Activated CD4-positive, alpha-beta T cell treated with anti-CD3 and anti-CD28 coated beads for 4 hours (primary cell): ENCODE results near the gene ATG7.

ENCODE experiments used
- DNase-seq, 2 donors: peaks; one replicate each; pipeline ENCODE4 v3.0.0-alpha.2; 2020

The ATG7 gene

GRCh38 chr3:11367143-11367693, 95.0 kb downstream of the ATG7 start:
- DNase-seq, result no peak

- no peak for DNase-seq
Observed at GRCh38 chr3:11370191-11370590, 98.0 kb downstream of the ATG7 start.

GRCh38 chr3:11370966-11371365, 98.8 kb downstream of the ATG7 start:
- DNase-seq, result no peak

GRCh38 chr3:11371747-11372146, 99.5 kb downstream of the ATG7 start:
- DNase-seq, result no peak

GRCh38 chr3:11373235-11373634, 101.0 kb downstream of the ATG7 start:
- no peak for DNase-seq

GRCh38 chr3:11373654-11374053, 101.5 kb downstream of the ATG7 start:
- DNase-seq, result no peak

- DNase-seq, result no peak
Observed at GRCh38 chr3:11375333-11376088, 103.3 kb downstream of the ATG7 start.

GRCh38 chr3:11377719-11378118, 105.5 kb downstream of the ATG7 start:
- DNase-seq, result no peak

GRCh38 chr3:11379238-11379823, 107.1 kb downstream of the ATG7 start:
- peak in 1 of 2 donors; percentile 18 for DNase-seq

GRCh38 chr3:11379824-11380701, 107.9 kb downstream of the ATG7 start:
- no peak for DNase-seq

GRCh38 chr3:11381141-11381540, 108.9 kb downstream of the ATG7 start:
- DNase-seq, result no peak

GRCh38 chr3:11381563-11381962, 109.4 kb downstream of the ATG7 start:
- DNase-seq, result no peak

- DNase-seq, result no peak
Observed at GRCh38 chr3:11382146-11382745, 110.0 kb downstream of the ATG7 start.

- DNase-seq, result no peak
Observed at GRCh38 chr3:11384074-11384473, 111.9 kb downstream of the ATG7 start.

- DNase-seq, result no peak
Observed at GRCh38 chr3:11385326-11385725, 113.1 kb downstream of the ATG7 start.

- DNase-seq, result no peak
Observed at GRCh38 chr3:11385891-11386290, 113.7 kb downstream of the ATG7 start.

- no peak for DNase-seq
Observed at GRCh38 chr3:11386465-11387113, 114.4 kb downstream of the ATG7 start.

- DNase-seq, result no peak
Observed at GRCh38 chr3:11389386-11390268, 117.4 kb downstream of the ATG7 start.

- no peak for DNase-seq
Observed at GRCh38 chr3:11390411-11391131, 118.4 kb downstream of the ATG7 start.

- no peak for DNase-seq
Observed at GRCh38 chr3:11391174-11391879, 119.1 kb downstream of the ATG7 start.
